ENCODE data around the gene RYR2.

RYR2 gene

DNA sequence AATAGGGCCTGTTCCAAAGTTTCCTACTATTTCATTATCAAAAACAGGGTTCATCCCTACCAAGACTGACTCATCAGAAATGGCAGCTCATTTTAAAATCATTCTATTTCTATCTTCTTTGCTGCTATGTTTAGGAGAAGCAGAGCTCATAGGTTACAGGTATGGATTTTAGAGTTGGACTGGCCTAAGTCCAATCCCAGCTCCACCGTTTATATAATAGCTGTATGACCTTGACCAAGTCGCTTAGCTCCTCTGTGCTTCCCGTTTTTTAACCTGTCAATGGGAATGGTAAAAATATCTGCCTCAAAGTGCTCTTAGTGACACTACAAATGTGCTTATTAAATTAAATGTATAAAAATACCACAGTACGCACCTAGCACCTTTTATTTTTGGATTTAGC lies 436.1 kb downstream of the RYR2 start:
- DNase-seq: no peak

DNA sequence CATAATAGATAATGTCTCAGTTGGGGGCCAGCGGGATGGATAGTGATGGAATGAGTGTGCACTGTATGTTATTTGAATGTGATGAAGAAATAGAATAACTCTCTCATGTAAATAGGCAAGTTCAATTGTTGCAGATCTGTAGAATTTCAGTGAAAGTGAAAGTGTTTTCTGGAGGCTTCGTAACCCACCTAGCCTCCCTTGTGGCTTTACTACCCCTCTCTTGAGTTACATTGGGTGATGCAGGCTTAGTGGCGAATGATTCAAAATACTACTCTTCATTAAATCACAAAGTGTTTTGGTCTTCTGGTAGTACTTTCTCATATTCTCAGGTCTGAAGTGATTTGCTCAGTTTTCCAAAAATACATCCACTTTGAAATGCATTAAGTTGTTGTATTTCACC lies 436.9 kb downstream of the RYR2 start:
- no peak for DNase-seq

GRCh38 chr1:237482777-237483176 lies 440.8 kb downstream of the RYR2 start:
- no peak for DNase-seq

DNA sequence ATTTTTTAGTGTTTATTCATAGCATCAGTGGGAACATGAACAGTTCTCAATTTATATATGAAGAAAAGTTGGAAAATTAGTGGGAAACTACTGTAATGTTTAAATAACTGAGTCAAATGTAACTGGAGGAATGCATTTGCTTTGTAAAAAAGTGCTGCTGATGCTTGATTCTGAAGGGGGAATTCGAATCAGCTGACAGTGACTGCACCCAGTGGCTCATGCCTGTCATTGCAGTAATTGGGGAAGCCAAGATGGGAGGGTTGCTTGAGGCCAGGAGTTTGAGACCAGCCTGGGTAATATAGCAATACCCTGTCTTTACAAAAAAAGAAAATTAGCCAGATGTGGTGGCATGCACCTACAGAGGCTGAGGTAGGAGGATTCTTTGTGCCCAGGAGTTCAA lies 450.4 kb downstream of the RYR2 start:
- no peak for DNase-seq

DNA sequence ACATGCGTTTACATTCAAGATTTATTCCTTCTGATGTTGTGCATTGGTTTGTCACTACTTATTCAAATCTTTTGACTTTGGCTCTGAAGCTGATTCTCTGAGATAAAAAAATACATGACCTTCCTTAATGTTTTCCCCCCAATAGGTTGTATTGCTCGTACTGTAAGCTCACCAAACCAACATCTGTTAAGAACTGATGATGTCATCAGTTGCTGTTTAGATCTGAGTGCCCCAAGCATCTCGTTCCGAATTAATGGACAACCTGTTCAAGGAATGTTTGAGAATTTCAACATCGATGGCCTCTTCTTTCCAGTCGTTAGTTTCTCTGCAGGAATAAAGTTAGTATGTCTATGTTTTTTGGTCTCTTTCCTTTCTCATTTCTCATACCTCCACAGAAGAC lies 458.6 kb downstream of the RYR2 start:
- no peak for DNase-seq

DNA sequence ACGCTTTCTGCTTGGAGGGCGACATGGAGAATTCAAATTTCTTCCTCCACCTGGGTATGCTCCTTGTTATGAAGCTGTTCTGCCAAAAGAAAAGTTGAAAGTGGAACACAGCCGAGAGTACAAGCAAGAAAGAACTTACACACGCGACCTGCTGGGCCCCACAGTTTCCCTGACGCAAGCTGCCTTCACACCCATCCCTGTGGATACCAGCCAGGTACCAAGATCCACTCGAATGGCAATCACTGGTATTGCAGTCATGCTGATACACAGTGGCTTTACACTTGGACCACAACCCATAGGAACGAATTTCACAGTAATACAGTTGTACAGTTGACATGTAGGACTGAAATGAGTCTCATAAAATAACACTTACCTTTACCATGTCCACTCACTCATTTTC lies 461.3 kb downstream of the RYR2 start:
- no peak for DNase-seq

DNA sequence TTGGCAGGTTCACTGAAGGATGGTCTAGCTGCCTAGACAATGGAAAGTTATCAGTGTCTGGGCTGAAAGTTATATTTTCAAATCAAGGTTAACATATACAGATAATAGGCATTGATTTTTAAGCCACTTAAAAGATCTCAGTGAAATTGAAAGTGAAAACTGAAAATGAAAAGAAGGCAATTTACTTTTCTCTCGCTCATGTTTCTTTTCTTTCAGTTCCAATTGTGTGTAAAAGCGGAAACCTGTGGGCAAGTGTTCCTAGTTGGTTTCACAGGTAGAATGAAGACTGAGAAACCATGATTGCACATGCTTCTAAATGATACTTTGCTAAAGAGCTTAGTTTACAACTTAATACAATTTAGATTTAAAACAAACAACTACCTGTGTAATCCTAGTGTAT lies 465.0 kb downstream of the RYR2 start:
- DNase-seq: no peak

DNA sequence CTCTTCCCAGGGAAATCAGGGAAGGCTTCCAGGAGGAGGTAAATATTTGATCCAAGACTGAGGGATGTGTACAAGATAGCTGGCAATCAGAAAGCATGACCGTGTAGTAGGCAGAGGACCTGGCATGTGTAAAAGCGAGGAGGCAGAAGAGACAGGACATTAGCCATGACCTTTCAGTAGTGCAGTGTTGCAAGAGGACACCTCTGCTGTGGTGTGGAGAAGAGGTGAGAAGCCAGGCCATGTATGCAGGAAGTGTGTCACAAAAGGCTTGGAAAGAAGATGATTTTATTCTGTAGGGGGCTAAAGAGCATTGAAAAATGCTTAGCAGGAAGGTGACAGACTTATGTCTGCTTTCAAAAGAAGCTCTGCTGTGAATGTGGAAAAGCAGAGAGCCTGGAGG lies 467.8 kb downstream of the RYR2 start:
- no peak for DNase-seq

- DNase-seq: no peak
Observed at GRCh38 chr1:237525102-237525501, 483.1 kb downstream of the RYR2 start.

- no peak for DNase-seq
Observed at GRCh38 chr1:237527761-237528160, 485.8 kb downstream of the RYR2 start.

GRCh38 chr1:237528545-237528944 lies 486.6 kb downstream of the RYR2 start:
- DNase-seq: no peak

GRCh38 chr1:237539055-237539454 lies 497.1 kb downstream of the RYR2 start:
- no peak for DNase-seq

DNA sequence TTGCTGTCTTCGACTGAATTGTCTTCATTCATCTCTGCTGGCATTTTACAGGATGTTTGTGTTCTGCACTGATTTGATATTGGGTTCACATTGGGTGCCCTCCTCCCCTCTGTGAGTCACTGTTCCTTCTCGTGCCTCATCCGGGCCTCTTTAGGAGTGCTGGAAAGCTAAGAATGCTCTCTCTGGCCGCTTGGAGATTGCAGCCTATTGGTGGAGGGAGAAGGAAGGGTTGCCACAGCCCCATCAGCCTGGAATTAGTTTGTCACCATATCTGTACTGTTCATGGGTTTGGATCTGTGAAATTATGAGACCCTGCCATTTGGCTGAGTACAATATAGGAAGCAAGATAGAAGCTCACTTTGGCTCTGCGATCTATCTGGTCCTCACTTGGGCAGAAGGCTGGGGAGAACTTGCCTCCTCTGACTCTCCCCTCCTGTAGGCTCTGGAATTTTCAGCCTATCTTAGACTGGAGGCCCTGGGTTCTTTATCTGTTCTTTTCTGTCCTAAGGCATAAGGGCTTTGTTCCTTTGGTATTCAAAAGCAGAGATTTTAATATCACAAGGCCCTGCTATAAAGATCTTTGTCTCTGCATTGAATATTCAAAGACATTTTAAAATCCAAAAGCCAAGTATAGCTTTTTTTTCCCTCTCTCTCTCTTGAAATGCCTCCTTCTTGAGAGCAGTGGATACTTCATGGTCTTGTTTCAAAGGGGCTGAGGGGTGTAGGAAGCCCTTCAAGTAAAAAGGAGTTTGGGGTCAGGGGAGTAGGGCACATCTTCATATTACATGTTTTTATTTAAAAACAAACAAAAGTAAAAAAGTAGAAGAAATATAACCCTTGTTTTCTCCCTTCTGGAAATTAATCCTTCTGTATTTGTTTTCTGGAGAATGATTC lies 500.8 kb downstream of the RYR2 start:
- DNase-seq: no peak

- no peak for DNase-seq
Observed at GRCh38 chr1:237553078-237553477, 511.1 kb downstream of the RYR2 start.

DNA sequence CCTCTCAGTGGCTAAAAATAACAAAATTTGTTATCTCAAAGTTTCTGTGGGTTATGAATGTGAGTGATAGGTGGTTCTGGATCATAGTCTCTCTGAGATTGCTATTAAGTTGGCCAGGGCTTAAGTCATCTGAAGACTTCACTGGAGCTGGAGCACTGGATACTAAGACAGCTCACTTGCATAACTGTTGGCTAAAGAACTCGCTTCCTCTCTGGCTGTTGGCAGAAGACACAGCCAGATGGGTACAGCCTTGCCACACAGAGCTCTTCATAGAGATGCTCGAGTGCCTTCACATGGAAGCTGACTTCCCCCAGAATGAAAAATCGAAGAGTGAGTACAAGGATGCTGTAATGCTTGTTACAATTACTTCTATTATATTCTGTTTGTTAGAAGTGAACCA lies 514.9 kb downstream of the RYR2 start:
- no peak for DNase-seq

DNA sequence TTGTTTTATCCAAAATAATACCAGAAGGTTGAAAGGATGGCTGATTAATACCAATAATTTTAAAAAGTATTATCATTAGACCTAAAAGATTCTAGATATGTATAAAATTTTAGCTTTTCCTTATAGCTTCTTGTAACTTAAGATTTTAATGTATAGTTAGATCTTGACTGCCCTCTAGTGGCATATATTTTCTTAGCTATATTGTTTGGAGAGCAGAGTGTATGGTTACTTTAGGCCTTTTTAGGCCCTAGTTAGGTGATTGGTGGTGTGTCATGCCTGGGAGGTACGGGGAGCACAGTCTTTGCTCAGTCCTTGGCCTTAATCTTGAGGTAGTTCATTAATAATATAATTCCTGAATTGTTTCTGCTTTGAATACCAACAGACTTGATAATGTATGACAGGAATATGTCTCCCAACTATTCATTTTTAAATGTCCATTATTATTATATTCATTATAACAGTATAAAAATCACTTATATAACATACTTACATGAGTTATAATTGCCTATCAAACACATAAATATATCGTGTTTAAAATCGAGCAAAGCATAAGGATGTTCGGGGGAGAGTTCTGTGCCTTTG lies 520.3 kb downstream of the RYR2 start:
- DNase-seq: no peak

GRCh38 chr1:237565236-237565635 lies 523.3 kb downstream of the RYR2 start:
- no peak for DNase-seq

GRCh38 chr1:237566581-237566980 lies 524.6 kb downstream of the RYR2 start:
- DNase-seq: no peak

GRCh38 chr1:237568955-237569354 lies 527.0 kb downstream of the RYR2 start:
- DNase-seq: no peak

DNA sequence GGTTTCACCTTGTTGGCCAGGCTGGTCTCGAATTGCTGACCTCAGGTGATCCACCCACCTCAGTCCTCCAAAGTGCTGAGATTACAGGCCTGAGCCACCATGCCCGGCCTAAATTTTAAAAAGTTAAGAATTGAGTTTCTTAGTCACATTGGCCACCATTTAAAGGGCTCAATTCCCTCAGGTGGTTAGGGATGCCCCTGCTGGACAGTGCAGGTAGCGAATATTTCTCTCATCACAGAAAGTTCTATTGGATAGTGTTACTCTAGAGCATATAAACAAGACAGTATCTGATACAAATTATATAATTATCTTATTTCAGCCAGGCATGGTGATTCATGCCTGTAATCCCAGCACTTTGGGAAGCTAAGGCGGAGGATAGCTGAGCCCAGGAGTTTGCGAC lies 528.5 kb downstream of the RYR2 start:
- DNase-seq: no peak

GRCh38 chr1:237574536-237574935 lies 532.6 kb downstream of the RYR2 start:
- no peak for DNase-seq

DNA sequence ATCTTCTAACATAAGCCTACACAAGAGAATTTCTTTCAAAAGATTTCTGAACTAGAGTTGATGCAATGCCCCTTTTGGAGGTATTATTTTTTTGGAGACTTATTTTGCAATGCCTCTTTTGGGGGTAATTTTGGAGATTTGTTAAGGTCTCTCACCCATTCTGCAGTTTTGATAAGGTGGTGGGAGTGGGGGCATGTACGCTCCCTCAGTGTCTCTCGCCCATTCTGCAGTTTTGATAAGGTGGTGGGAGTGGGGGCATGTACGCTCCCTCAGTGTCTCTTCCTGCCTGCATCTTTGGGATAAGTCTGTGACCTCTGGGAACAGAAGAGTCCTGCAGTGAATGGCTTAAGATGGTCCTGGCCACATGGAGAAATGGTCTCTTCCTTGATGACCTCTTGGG lies 536.6 kb downstream of the RYR2 start:
- no peak for DNase-seq

- DNase-seq: no peak
Observed at GRCh38 chr1:237580726-237581125, 538.7 kb downstream of the RYR2 start.

GRCh38 chr1:237583270-237583669 lies 541.3 kb downstream of the RYR2 start:
- DNase-seq: no peak

- DNase-seq: no peak
Observed at GRCh38 chr1:237583756-237584155, 541.8 kb downstream of the RYR2 start.

All from activated CD4-positive, alpha-beta T cell treated with anti-CD3 and anti-CD28 coated beads, Interleukin-2, amount 50 U/mL, for 4 hours (primary cell).